Ovary (tissue), 9 donors: ENCODE data around the gene CXCL16. TPM values are rescaled to one million over a fixed set of nuclear protein-coding genes. Genes with fewer than 3 reads are reported as not detected.

Experiments used
- DNase-seq, 5 donors: peaks; one replicate each; pipeline ENCODE4 v3.0.0-alpha.2; 2019 to 2020
- H3K27ac ChIP-seq, 2 donors: fragments of 200-600 bp; one replicate each; pipeline versions ENCODE4 v1.5.1 to v1.8.0; 2019 to 2022
- H3K27me3 ChIP-seq: fragments of 200-600 bp; one replicate; pipeline ENCODE4 v1.8.0; 2022
- H3K36me3 ChIP-seq: fragments of 200-600 bp; sonication (generic); one replicate; pipeline ENCODE4 v1.5.1; 2019
- H3K4me1 ChIP-seq: one replicate; pipeline ENCODE4 v1.8.1; 2013; ENCODE audit warnings: mild to moderate bottlenecking, moderate library complexity; ENCODE audit not compliant: insufficient read depth
- H3K4me3 ChIP-seq: fragments of 200-600 bp; sonication (generic); one replicate; pipeline ENCODE4 v1.5.1; 2017
- H3K9me3 ChIP-seq, 2 donors: fragments of 200-600 bp in 1 of 2; sonication (generic) in 1 of 2; one replicate each; pipeline versions ENCODE4 v1.5.1 to v1.8.1; 2013 to 2019; ENCODE audit warnings: mild to moderate bottlenecking in 1 of 2, moderate library complexity in 1 of 2
- EP300 ChIP-seq: sonication (generic); formaldehyde crosslinking; IDR thresholded peaks from one replicate; pipeline ENCODE4 v1.6.1; 2017; ENCODE audit warnings: antibody characterized with exemption
- POLR2A ChIP-seq: fragments of 450-650 bp; IDR thresholded peaks from one replicate; pipeline ENCODE4 v1.6.1; 2017; ENCODE audit warnings: antibody characterized with exemption, mild to moderate bottlenecking, moderate library complexity
- WGBS, 3 donors: extraction: QIAGEN DNeasy Blood & Tissue Kit in 1 of 3; methylation state at CpG; one replicate each; pipeline versions ENCODE4 v1.1.5 to v1.1.7; 2013 to 2017; 5-methylcytosine and 5-hydroxymethylcytosine counted together
- intact Hi-C, 4 donors: fragments of 100-400 bp; cut with DNase I; formaldehyde crosslinking; loops; one replicate each; pipeline versions ENCODE4 v1.11.0 to v1.15.1; 2022 to 2023
- polyA plus RNA-seq, 2 donors: library from polyadenylated mRNA; stranded (reverse); fragments of 200-250 nt in 1 of 2; fragments of 350-450 nt in 1 of 2; fragmentation: Illumina TruSeq in 1 of 2; extraction: RNeasy Lipid Tissue Mini Kit (QIAGEN cat#74804) in 1 of 2; gene quantifications; one replicate each; pipeline ENCODE4 v1.2.3, GENCODE V29; 2013 to 2014
- total RNA-seq, 7 donors: library from RNA; depleted of rRNA in 2 of 7; stranded (reverse); fragments of >200 nt in 2 of 7; fragmentation: NEBNext Ultra II Directional in 3 of 7; extraction: Animal tissue kit (Norgen Biotek cat#: 25700) in 3 of 7; gene quantifications; one replicate each; pipeline versions ENCODE4 v1.1.0 to v1.2.4, GENCODE V29; 2016 to 2023
- TF ChIP-seq, protein P1 (sequence below), 3 donors: fragments of 450-650 bp in 2 of 3; fragments of 200-600 bp in 1 of 3; IDR thresholded peaks; one replicate each; pipeline versions ENCODE4 v1.5.1 to v1.8.0; 2016 to 2022; ENCODE audit warnings: antibody characterized with exemption in 3 of 3, mild to moderate bottlenecking in 1 of 3
- donor health status: DM: no; HTN: no; CAD: no; lungs with moderate emphysema.
- donor health status: DM: no; HTN: no; CAD: no.
- donor health status: Bipolar disorder and iron deficiency.
- donor health status: DM: yes; HTN: yes; CAD: no.
- donor health status: DM: no; HTN: no; CAD: no.
- donor health status: DM: yes; HTN: yes; CAD: no.

CXCL16 gene
- total and polyA plus RNA-seq, 9 donors: 5.8 to 41.6 (median 16.8) TPM

DNA sequence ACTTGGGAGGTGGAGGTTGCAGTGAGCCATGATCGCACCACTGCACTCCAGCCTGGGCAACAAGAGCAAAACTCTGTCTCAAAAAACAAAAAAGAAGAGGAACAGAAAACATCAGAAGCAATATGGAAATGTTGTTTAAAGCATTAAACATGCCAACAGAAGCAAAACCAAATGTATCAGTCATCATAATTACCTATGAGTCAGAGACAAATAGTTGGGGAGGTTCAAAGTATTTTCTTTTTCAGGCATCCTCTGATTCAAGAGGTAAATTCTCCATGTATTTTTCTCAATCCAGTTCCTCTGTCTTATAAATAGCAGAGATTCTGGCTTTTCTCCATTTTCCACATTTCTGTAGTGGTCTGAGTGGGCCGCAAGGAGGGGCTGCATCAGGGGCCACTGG lies 29.9 kb upstream of the CXCL16 start:
- Histone ChIP-seq H3K9me3 (no peaks in the 10 kb centered on the region), H3K36me3 (no peaks in the 10 kb centered on the region), H3K27ac (no peak overlapping the region), H3K4me3 (no peak overlapping the region), H3K4me1 (no peaks in the 10 kb centered on the region), H3K27me3 (no peaks in the 10 kb centered on the region)
- no peak for TF ChIP-seq POLR2A
- no peak for TF ChIP-seq EP300
- TF ChIP-seq, protein P1, sequence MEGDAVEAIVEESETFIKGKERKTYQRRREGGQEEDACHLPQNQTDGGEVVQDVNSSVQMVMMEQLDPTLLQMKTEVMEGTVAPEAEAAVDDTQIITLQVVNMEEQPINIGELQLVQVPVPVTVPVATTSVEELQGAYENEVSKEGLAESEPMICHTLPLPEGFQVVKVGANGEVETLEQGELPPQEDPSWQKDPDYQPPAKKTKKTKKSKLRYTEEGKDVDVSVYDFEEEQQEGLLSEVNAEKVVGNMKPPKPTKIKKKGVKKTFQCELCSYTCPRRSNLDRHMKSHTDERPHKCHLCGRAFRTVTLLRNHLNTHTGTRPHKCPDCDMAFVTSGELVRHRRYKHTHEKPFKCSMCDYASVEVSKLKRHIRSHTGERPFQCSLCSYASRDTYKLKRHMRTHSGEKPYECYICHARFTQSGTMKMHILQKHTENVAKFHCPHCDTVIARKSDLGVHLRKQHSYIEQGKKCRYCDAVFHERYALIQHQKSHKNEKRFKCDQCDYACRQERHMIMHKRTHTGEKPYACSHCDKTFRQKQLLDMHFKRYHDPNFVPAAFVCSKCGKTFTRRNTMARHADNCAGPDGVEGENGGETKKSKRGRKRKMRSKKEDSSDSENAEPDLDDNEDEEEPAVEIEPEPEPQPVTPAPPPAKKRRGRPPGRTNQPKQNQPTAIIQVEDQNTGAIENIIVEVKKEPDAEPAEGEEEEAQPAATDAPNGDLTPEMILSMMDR (IDR thresholded peaks at IDR 0.05): no peak
- WGBS, 3 donors: 80 to 95% (median 89%) methylated on average over 2 of the region's 2 CpGs
- DNase-seq: no peak
- intact Hi-C loops: no loop called here

DNA sequence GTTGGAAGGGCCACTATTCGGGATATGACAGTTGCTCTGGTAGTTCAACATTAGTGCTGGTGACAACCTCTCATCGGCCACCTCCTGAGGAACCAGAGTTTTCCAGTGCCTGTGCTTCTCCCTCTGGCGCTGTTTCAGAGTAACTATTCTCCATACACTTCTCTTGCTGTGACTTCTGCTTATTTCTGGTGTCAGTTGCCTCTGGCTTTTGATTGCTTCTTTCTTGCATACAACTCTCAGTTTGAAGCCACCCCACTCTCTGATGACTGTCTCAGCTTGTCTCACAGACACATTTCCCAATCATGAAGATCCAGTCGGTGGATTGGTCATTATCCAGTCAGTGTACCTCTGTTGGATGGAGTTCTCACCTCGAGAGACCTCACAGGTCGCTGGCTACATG lies 28.6 kb upstream of the CXCL16 start:
- no peak for DNase-seq
- intact Hi-C loops: no loop called here

DNA sequence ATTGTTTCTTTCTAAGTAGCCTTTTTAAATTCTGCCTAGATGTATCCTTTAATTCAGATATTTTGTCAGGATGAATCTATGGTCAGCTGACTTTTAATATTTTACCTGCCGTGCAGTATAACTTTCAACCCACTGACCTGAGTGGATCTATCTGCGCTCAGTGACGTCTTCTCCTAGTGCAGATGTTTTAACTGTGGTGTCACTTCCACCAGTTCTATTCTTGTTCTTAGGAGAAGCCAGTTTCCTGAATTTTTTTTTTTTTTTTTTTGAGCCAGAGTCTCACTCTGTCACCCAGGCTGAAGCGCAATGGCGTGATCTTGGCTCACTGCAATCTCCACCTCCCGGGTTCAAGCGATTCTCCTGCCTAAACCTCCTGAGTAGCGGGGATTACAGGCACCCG lies 27.0 kb upstream of the CXCL16 start:
- intact Hi-C loops: no loop called here
- Histone ChIP-seq H3K27me3 (no peaks in the 10 kb centered on the region), H3K36me3 (no peaks in the 10 kb centered on the region), H3K9me3 (no peaks in the 10 kb centered on the region), H3K4me3 (no peak overlapping the region), H3K4me1 (no peaks in the 10 kb centered on the region), H3K27ac (no peak overlapping the region)
- WGBS, 3 donors: 83 to 89% (median 83%) methylated on average over 9 of the region's 9 CpGs
- TF ChIP-seq EP300 (no peak), POLR2A (no peak)
- TF ChIP-seq, protein P1 (IDR thresholded peaks at IDR 0.05): no peak
- no peak for DNase-seq

More for the DNA sequence above, 28.6 kb upstream of the CXCL16 start:
- TF ChIP-seq EP300 (no peak), POLR2A (no peak)
- TF ChIP-seq, protein P1 (IDR thresholded peaks at IDR 0.05): no peak
- H3K4me1 ChIP-seq: no peaks in the 10 kb centered on the region
- H3K27ac ChIP-seq: no peak overlapping the region
- no peaks in the 10 kb centered on the region for H3K27me3 ChIP-seq
- H3K4me3 ChIP-seq: no peak overlapping the region
- WGBS, 3 donors: 77 to 87% (median 78%) methylated on average over 6 of the region's 6 CpGs
- H3K9me3 ChIP-seq: no peaks in the 10 kb centered on the region
- H3K36me3 ChIP-seq: no peaks in the 10 kb centered on the region

DNA sequence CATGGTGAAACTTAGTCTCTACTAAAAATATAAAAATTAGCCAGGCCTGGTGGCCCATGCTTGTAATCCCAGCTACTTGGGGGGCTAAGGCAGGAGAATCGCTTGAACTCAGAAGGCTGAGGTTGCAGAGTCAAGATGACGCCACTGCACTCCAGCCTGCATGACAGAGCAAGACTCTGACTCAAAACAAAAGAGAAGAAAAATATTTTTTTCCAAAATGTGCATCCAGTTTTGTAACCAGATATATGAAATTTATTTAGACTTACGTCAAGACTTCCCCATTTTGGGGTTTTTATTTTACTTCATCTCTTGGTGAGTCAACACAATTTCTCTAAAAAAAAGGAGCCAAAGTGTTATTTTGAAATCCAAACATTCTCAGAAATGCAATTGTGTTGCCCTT lies 26.5 kb upstream of the CXCL16 start:
- 72 to 82% (median 77%) methylated on average over 3 of the region's 3 CpGs for WGBS, 3 donors
- intact Hi-C loops: no loop called here

More for the DNA sequence above, 26.5 kb upstream of the CXCL16 start:
- no peak for DNase-seq
- TF ChIP-seq EP300 (no peak), POLR2A (no peak)
- TF ChIP-seq, protein P1 (IDR thresholded peaks at IDR 0.05): no peak
- H3K27me3 ChIP-seq: no peaks in the 10 kb centered on the region
- no peak overlapping the region for H3K27ac ChIP-seq
- no peak overlapping the region for H3K4me3 ChIP-seq
- no peaks in the 10 kb centered on the region for H3K4me1 ChIP-seq
- H3K9me3 ChIP-seq: no peaks in the 10 kb centered on the region
- H3K36me3 ChIP-seq: no peaks in the 10 kb centered on the region
